Measurements from ENCODE around the gene C1orf52.

Gene C1orf52

GRCh38 chr1:85295654-85296053, 36.2 kb upstream of the C1orf52 start:
- TF ChIP-seq EZH2phosphoT487 (IDR thresholded peaks at IDR 0.05; ENCODE audit: borderline replicate concordance, low read length) (no peak), CTCF (IDR thresholded peaks at IDR 0.05; ENCODE audit: low read depth, low read length, poor library complexity, severe bottlenecking) (no peak)
- Histone ChIP-seq H4K20me1 (ENCODE audit: control insufficient read depth, insufficient read depth, low read depth, low read length) (no peaks in the 10 kb centered on the region; the same call in 1 of the 2 replicates), H3K9me2 (replicated peaks; ENCODE audit: control insufficient read depth, low read length) (no peaks in the 10 kb centered on the region), H3K36me3 (ENCODE audit: control insufficient read depth, low read length) (no peaks in the 10 kb centered on the region), H3F3A (ENCODE audit: control insufficient read depth, insufficient read depth) (no peaks in the 10 kb centered on the region), H3K79me2 (ENCODE audit: control insufficient read depth, low read length) (no peaks in the 10 kb centered on the region), H3K27ac (ENCODE audit: low read depth, low read length) (no peak overlapping the region), H3K4me1 (ENCODE audit: control insufficient read depth, low read length) (peaks cover 13% of the 10 kb centered on the region), H3K9me3 (ENCODE audit: control insufficient read depth, insufficient read depth, low read length) (no peaks in the 10 kb centered on the region), H3K27me3 (ENCODE audit: control insufficient read depth, low read length) (peaks cover 27% of the 10 kb centered on the region), H3K4me2 (ENCODE audit: low read length) (no peak overlapping the region), H3K4me3 (ENCODE audit: low read length) (no peak overlapping the region)

DNA sequence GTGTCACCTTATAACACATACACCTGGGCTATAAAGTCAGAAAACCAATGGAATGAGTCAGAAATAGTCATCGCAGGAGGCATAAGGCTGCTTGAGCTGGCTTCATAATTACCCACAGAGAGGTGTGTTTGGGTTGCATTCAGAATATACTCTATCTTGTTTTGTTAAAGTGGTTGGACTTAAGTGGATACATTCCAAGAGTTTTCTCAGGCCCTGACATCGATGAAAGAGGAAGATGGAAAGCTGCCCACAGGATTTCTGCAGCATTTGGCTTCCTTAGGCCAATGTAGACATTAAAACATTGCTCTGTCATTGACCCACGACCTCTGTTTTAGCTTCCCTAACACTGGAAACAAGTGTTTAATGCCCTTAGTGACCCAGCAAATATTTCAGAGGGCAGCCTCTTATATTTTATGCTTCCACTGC, 35.6 kb upstream of the C1orf52 start:
- Histone ChIP-seq H3K9me3 (ENCODE audit: control insufficient read depth, insufficient read depth, low read length) (no peaks in the 10 kb centered on the region), H3F3A (ENCODE audit: control insufficient read depth, insufficient read depth) (no peaks in the 10 kb centered on the region), H3K79me2 (ENCODE audit: control insufficient read depth, low read length) (no peaks in the 10 kb centered on the region), H3K4me1 (ENCODE audit: control insufficient read depth, low read length) (peaks cover 19% of the 10 kb centered on the region), H3K4me3 (ENCODE audit: low read length) (no peak overlapping the region), H3K27ac (ENCODE audit: low read depth, low read length) (no peak overlapping the region), H3K9me2 (replicated peaks; ENCODE audit: control insufficient read depth, low read length) (no peaks in the 10 kb centered on the region), H3K27me3 (ENCODE audit: control insufficient read depth, low read length) (peaks cover 27% of the 10 kb centered on the region), H3K4me2 (ENCODE audit: low read length) (no peak overlapping the region), H4K20me1 (ENCODE audit: control insufficient read depth, insufficient read depth, low read depth, low read length) (no peaks in the 10 kb centered on the region; the same call in 1 of the 2 replicates), H3K36me3 (ENCODE audit: control insufficient read depth, low read length) (no peaks in the 10 kb centered on the region)
- TF ChIP-seq EZH2phosphoT487 (IDR thresholded peaks at IDR 0.05; ENCODE audit: borderline replicate concordance, low read length) (no peak), CTCF (IDR thresholded peaks at IDR 0.05; ENCODE audit: low read depth, low read length, poor library complexity, severe bottlenecking) (no peak)

GRCh38 chr1:85290826-85291225, 31.4 kb upstream of the C1orf52 start:
- Histone ChIP-seq H3K36me3 (ENCODE audit: control insufficient read depth, low read length) (no peaks in the 10 kb centered on the region), H3K4me3 (ENCODE audit: low read length) (peak overlapping the region; percentile 26; the same call in 1 of the 2 replicates), H3K4me2 (ENCODE audit: low read length) (no peak overlapping the region), H3K9me3 (ENCODE audit: control insufficient read depth, insufficient read depth, low read length) (no peaks in the 10 kb centered on the region), H3K4me1 (ENCODE audit: control insufficient read depth, low read length) (peaks cover 22% of the 10 kb centered on the region), H3K9me2 (replicated peaks; ENCODE audit: control insufficient read depth, low read length) (no peaks in the 10 kb centered on the region), H3K79me2 (ENCODE audit: control insufficient read depth, low read length) (no peaks in the 10 kb centered on the region), H3K27me3 (ENCODE audit: control insufficient read depth, low read length) (peaks cover 3% of the 10 kb centered on the region; the same call in 1 of the 2 replicates), H3F3A (ENCODE audit: control insufficient read depth, insufficient read depth) (no peaks in the 10 kb centered on the region), H3K27ac (ENCODE audit: low read depth, low read length) (no peak overlapping the region), H4K20me1 (ENCODE audit: control insufficient read depth, insufficient read depth, low read depth, low read length) (no peaks in the 10 kb centered on the region)
- TF ChIP-seq CTCF (IDR thresholded peaks at IDR 0.05; ENCODE audit: low read depth, low read length, poor library complexity, severe bottlenecking) = no peak
- TF ChIP-seq EZH2phosphoT487 (IDR thresholded peaks at IDR 0.05; ENCODE audit: borderline replicate concordance, low read length) = no peak
